Measurements from ENCODE around the gene RNF19B.

DNA sequence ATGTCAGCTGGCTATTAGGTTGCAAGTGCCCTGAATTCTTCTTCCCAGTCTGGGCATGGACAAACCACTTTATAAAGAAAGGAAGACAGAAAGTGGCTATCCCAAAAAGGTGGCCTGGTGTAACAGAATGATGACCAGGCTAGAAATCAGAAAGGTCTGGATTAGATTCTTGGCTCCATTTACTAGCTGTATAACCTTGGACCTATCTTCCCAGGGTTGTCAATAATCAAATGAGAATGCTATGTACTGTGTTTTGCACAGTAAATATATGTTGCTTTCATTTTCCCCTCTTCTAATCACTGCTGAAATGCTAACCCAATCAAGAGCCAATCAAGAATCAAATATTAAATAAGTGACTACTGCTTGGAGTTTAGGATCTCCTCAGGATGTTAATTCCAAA, 20.4 kb downstream of the RNF19B start:
- TF ChIP-seq POLR2A (IDR thresholded peaks at IDR 0.05): no peak
- TF ChIP-seq, protein P1, sequence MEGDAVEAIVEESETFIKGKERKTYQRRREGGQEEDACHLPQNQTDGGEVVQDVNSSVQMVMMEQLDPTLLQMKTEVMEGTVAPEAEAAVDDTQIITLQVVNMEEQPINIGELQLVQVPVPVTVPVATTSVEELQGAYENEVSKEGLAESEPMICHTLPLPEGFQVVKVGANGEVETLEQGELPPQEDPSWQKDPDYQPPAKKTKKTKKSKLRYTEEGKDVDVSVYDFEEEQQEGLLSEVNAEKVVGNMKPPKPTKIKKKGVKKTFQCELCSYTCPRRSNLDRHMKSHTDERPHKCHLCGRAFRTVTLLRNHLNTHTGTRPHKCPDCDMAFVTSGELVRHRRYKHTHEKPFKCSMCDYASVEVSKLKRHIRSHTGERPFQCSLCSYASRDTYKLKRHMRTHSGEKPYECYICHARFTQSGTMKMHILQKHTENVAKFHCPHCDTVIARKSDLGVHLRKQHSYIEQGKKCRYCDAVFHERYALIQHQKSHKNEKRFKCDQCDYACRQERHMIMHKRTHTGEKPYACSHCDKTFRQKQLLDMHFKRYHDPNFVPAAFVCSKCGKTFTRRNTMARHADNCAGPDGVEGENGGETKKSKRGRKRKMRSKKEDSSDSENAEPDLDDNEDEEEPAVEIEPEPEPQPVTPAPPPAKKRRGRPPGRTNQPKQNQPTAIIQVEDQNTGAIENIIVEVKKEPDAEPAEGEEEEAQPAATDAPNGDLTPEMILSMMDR (IDR thresholded peaks at IDR 0.05): no peak
